GM06990 (cell line): ENCODE results near the gene PLEKHA1.

ENCODE experiments used
- DNase-seq: peaks from one replicate; pipeline ENCODE4 v3.0.0-alpha.2; 2011; ENCODE audit not compliant: insufficient read length; ENCODE audit errors: extremely low read depth
- H3K27me3 ChIP-seq: replicated peaks from 2 replicates; pipeline ENCODE4 v1.6.0; 2011; ENCODE audit warnings: low read length; ENCODE audit not compliant: control insufficient read depth, insufficient read depth
- H3K36me3 ChIP-seq: 2 replicates; pipeline ENCODE4 v1.5.1; 2011; ENCODE audit warnings: low read length; ENCODE audit not compliant: control insufficient read depth, insufficient read depth
- H3K4me3 ChIP-seq: replicated peaks from 2 replicates; pipeline ENCODE4 v1.5.1; 2011; ENCODE audit warnings: low read depth, mild to moderate bottlenecking, control low read depth, low read length
- TF ChIP-seq, protein P1 (sequence below): IDR thresholded peaks from 2 replicates; pipeline ENCODE4 v1.5.1; 2011; ENCODE audit warnings: low read length, control low read depth, mild to moderate bottlenecking, inconsistent platforms; ENCODE audit not compliant: insufficient read depth, poor library complexity, severe bottlenecking

PLEKHA1 gene

DNA sequence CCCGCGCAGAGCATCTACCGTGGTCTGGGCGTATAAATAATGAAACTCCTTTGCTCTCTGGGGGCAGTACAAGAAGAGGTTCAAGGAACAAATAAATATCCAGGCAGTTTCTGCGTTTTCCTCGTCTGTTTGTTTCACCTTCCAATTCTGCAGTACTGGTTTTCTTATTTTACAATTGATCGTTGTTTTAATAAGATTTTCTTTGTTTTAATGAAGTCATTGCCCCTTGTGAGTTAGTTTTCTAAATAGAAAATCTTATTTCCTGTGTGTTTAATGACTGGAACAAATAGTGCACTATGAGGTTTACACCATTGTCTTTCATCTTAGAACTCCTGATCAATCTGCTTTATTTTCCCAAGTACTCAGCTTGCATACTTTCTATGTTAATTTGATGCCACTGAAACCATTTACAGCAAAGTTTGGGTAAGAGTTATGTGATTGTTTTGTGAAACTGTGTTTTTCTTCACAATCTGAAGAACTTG lies 1.2 kb downstream of the PLEKHA1 start:
- Histone ChIP-seq H3K36me3 (no peaks in the 10 kb centered on the region), H3K27me3 (no peaks in the 10 kb centered on the region; the same call in 1 of the 2 replicates), H3K4me3 (no peak overlapping the region)
- no peak for DNase-seq
- TF ChIP-seq, protein P1, sequence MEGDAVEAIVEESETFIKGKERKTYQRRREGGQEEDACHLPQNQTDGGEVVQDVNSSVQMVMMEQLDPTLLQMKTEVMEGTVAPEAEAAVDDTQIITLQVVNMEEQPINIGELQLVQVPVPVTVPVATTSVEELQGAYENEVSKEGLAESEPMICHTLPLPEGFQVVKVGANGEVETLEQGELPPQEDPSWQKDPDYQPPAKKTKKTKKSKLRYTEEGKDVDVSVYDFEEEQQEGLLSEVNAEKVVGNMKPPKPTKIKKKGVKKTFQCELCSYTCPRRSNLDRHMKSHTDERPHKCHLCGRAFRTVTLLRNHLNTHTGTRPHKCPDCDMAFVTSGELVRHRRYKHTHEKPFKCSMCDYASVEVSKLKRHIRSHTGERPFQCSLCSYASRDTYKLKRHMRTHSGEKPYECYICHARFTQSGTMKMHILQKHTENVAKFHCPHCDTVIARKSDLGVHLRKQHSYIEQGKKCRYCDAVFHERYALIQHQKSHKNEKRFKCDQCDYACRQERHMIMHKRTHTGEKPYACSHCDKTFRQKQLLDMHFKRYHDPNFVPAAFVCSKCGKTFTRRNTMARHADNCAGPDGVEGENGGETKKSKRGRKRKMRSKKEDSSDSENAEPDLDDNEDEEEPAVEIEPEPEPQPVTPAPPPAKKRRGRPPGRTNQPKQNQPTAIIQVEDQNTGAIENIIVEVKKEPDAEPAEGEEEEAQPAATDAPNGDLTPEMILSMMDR: no peak

DNA sequence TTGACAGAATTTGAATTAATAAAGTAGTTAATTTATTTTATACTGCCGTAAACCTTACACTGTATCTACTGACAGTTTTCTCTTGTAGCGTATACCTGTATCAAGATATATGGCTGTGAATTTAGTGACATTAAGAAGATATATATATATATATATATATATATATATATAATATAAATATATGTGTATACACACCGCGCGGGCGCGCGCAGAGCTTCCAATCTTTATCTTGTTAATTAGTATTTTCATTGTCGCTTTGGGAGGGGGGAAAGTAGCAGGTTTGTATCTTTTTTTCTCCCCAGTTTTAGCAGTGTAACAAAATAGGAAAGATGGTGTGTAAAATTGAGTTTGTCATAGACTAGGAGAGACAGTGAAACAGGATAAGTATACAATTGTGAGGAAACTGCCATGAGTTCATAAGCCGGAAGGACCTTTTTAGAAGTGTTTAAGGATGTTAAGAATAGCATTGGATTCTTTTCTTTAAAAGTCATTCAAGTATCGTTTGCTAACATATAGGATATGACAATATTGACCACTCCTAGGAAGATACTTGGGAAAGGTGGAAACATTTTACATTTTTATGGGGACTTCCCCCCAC lies 2.0 kb downstream of the PLEKHA1 start:
- TF ChIP-seq, protein P1: no peak

DNA sequence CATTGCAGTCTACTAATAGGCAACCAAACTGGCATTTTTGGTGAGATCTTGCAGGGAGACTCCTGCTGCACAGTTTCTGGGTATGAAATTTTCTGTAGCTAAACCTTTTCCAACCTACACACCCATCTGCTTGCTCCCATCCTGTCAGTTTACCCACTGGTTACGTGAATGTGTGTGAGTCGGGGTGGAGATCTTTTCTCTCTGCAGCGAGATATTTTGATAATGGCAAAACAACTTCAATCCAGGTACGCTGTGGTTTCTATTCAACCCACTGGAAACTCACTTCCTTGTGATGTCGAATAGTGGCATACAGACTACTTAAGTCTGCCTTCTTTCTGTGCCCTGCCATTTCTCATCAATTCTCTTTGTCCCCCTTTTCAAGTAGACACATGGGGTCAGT lies 4.5 kb downstream of the PLEKHA1 start:
- TF ChIP-seq, protein P1: no peak
- no peak for DNase-seq
- no peaks in the 10 kb centered on the region; the same call in 1 of the 2 replicates for H3K27me3 ChIP-seq
- H3K4me3 ChIP-seq: no peak overlapping the region
- no peaks in the 10 kb centered on the region for H3K36me3 ChIP-seq

More for the DNA sequence above, 2.0 kb downstream of the PLEKHA1 start:
- H3K27me3 ChIP-seq: no peaks in the 10 kb centered on the region; the same call in 1 of the 2 replicates
- H3K4me3 ChIP-seq: no peak overlapping the region
- DNase-seq: no peak
- H3K36me3 ChIP-seq: no peaks in the 10 kb centered on the region

DNA sequence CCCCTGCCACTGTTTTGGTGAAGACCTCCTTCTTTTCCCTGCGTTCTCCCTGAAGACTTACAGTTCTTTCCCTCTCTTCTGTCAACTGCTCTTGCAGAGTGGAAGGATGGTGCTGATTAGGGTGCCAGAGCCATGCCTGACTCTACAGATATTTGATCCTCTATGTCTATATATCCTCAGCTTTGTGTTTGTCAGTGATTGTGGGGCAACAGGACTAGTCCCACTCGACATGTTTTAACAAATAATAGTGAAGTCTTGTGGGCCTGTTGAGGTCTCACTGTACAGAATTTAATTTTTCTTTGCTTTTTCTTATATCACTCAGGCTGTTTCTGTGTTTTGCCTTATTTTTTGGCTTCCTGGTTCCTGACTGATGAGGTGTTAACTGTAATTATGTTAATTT lies 5.0 kb downstream of the PLEKHA1 start:
- Histone ChIP-seq H3K36me3 (no peaks in the 10 kb centered on the region), H3K27me3 (no peaks in the 10 kb centered on the region; the same call in 1 of the 2 replicates), H3K4me3 (no peak overlapping the region)
- no peak for DNase-seq
- TF ChIP-seq, protein P1: no peak

DNA sequence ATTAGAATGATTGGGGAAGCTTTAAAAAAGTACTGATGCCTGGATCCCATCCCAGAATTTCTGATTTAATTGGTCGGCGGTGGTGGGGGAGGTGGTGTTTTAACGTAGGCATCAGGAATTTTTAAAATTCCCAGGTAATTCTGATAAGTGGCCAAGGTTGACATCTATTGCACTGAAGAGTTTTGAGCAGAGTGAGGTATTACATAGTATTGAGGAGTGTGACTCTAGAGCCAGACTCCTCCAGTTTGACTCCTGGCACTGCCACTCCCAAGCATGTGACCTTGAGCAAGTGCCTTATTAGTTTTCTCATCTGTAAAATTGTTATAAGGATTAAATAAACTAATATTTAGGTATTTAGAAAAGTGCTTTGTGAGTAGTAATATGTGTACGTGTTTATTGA lies 6.2 kb downstream of the PLEKHA1 start:
- DNase-seq: no peak
- H3K36me3 ChIP-seq: no peaks in the 10 kb centered on the region
- TF ChIP-seq, protein P1: no peak

More for the DNA sequence above, 6.2 kb downstream of the PLEKHA1 start:
- H3K4me3 ChIP-seq: no peak overlapping the region
- H3K27me3 ChIP-seq: no peaks in the 10 kb centered on the region; the same call in 1 of the 2 replicates
